Left kidney (tissue), 8 donors: ENCODE results near the gene SLC35D1. TPM values are rescaled to one million over a fixed set of nuclear protein-coding genes. Genes with fewer than 3 reads are reported as not detected.
A peak's percentile ranks its signal among the peaks of the same experiment; 100 is the strongest.
"Not testable (repeated sequence)": the region's sequence is repeated elsewhere in the genome, so short reads cannot be mapped to it uniquely, and the experiment has no call there.

Source experiments
- DNase-seq: peaks from one replicate; pipeline ENCODE4 v3.0.0-alpha.2; 2013
- long read RNA-seq, 8 donors: transcript quantifications; one replicate each; lab custom pipeline, GENCODE V29; 2026
- polyA plus RNA-seq: library from polyadenylated mRNA; unstranded; fragments of 120-200 nt; gene quantifications from one replicate; pipeline ENCODE4 v1.2.1, GENCODE V29; 2013; ENCODE audit not compliant: insufficient read length

Gene SLC35D1
- 18.5 TPM for polyA plus RNA-seq
- long read RNA-seq, donor 1, full-length matches to known transcripts, result 6 of 6 reads
- long read RNA-seq, donor 1, partial matches to known transcripts, result 0 of 6 reads
- long read RNA-seq, donor 1, other reads (novel, unspliced or antisense), result 0 of 6 reads
- long read RNA-seq, donor 2, full-length matches to known transcripts, result 3 of 3 reads
- long read RNA-seq, donor 2, partial matches to known transcripts, result 0 of 3 reads
- long read RNA-seq, donor 2, other reads (novel, unspliced or antisense), result 0 of 3 reads
- long read RNA-seq, donor 3, full-length matches to known transcripts, result 2 of 2 reads
- long read RNA-seq, donor 3, partial matches to known transcripts, result 0 of 2 reads
- long read RNA-seq, donor 3, other reads (novel, unspliced or antisense), result 0 of 2 reads
- long read RNA-seq, donor 4, result 0 reads
- long read RNA-seq, donor 5, full-length matches to known transcripts, result 2 of 9 reads
- long read RNA-seq, donor 5, partial matches to known transcripts, result 7 of 9 reads
- long read RNA-seq, donor 5, other reads (novel, unspliced or antisense), result 0 of 9 reads
- long read RNA-seq, donor 6, full-length matches to known transcripts, result 2 of 2 reads
- long read RNA-seq, donor 6, partial matches to known transcripts, result 0 of 2 reads
- long read RNA-seq, donor 6, other reads (novel, unspliced or antisense), result 0 of 2 reads
- long read RNA-seq, donor 7, full-length matches to known transcripts, result 1 of 1 reads
- long read RNA-seq, donor 7, partial matches to known transcripts, result 0 of 1 reads
- long read RNA-seq, donor 7, other reads (novel, unspliced or antisense), result 0 of 1 reads
- long read RNA-seq, donor 8, full-length matches to known transcripts, result 3 of 3 reads
- long read RNA-seq, donor 8, partial matches to known transcripts, result 0 of 3 reads
- long read RNA-seq, donor 8, other reads (novel, unspliced or antisense), result 0 of 3 reads

DNA sequence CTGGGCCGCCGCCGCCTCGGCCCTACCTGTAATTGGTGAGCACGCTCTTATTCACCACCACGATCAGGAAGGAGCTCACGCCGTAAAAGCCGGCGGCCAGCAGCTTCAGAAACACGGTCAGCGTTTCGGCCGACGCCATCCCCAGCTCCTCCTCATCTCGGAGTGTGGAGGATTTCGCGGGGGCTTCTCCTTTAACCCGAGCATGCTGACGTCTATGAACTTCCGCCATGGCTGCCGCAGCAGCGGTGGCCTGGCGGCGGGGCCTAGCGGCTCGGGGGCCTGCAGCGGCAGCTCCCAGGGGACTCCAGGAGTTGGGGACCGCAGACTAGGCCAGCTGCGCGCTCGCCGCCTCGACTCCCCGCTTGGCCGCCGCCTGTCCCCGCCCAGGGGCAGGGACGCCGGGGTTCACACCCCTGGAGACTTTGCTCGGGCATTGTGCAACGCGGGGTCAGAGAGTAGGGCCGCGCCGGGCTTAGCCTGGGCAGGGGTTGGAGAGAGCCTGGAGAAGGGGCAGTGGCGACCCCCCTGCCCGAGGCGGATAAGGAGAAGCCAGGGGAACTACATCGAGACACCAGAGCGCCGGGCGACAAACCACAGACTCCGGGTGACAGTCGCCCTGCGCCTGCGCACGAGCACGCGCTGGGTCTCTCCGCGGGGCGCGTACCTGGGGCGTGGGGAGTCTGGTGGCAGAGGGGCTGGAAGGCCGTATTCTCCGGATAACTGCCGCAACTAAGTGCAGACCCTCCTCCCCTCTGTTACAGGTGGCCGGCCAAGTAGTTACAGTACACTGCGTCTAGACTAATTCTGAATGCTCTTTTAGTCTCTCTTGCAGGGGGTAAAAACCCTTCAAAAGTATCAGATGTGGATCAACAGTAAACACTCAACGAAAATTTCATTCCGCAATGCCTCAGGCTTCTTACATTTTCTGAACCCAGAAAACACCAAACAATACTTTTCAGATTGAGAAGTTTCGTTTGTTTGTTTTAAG, at the start of gene SLC35D1:
SLC35D1 (minus strand) TSS at position 364 of the 988 bp plus-strand sequence; CDS start at position 229, 135 bp downstream.
- peak; percentile 85 for DNase-seq

DNA sequence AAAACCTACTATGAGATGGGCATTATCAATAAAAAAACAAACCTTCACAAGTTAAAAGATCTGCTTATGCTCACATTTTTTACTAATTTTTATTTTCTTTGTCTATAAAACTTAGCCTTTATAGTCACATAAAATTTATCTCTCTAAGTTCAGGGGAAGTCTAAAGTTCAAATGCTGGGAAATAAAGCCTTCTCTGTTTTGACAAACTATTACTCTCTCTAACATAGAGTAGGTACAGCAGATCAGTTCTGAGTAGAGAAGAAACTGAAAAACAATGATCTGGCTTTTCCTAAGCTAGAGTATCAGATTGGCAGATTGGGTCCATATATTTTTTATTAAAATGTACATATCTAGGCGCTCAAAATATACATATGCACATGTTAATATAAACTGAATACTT, 49.6 kb upstream of the SLC35D1 start:
- DNase-seq, result no peak

DNA sequence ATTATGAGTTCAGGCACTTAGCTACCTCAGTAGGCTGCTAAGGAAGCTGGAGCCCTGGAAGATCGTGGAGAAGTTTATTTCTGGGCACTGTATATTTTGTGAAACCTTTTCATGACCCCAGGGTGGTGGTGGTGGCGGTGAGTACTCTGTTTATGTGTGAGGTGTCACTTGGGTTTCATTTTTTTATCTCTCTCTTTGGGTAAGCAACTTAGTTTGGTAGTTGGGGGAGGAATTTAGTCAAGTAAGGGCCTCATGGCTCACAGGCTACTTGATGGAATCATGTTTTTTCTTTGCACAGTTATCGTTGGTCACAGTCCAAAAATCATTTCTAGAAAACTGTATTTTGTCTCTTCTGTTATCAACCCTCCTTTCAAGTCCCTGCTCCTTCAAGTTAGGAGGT, 46.9 kb upstream of the SLC35D1 start:
- DNase-seq, result no peak

DNA sequence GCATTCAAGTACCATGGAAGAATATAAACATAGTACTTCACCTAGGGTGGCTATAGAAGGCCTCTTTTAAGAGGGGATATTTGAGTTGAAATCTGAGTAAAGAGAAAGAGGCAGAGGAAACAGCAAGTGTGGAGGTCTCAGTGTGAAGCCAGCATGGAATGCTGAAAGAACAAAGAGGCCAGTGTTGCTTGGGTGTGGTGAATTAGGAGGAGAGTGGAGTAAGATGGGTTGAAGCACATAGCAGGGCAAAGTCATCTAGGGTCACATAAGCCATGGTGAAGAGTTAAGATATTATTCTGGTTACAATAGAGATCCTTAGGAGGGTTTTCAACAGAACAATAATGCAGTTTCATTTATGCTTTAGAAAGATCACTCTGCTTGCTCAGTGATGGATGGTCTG, 43.4 kb upstream of the SLC35D1 start:
- no peak for DNase-seq

DNA sequence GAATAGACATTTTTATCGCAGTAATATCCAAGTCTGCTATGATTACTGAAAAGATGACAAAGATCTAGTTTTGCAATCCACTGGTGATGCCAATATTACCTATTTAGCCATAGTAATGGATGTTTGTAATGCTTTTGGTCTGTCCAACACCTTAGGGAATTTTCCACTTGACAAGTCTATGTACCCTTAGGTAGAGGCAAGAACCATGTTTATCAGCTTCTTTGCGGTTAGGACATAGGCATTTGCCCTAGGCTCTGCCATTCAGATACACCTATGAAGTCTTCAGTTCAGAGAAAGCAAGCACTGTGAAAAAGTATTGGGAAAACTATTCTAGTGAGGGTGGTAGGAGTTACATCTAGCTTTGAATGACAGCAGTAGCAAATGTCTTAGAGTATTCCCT, 40.2 kb upstream of the SLC35D1 start:
- DNase-seq, result no peak

DNA sequence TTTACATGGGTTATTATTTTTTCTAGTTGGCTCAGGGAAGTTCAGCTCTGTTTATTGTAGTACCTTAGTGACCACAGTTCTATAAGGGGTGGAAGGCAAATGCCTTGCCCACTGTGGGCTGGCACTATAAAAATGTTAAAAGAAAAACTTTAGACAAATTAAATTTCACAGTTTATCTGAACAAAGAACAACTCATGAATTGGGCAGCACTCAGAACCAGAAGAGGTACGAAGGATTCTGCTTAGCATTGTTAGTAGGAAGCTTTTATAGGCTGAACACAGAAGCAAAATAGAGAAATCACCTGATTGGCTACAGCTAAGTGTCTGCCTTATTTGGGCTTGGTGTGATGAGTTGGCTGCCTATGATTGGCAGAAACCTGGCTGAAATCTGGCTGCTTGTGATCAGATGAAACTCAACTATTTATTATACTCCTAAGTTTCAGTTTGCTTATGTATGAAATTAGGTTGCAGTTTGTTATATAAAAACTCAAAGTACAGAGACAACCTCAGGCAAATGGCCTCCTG, 35.8 kb upstream of the SLC35D1 start:
- DNase-seq, result no peak

DNA sequence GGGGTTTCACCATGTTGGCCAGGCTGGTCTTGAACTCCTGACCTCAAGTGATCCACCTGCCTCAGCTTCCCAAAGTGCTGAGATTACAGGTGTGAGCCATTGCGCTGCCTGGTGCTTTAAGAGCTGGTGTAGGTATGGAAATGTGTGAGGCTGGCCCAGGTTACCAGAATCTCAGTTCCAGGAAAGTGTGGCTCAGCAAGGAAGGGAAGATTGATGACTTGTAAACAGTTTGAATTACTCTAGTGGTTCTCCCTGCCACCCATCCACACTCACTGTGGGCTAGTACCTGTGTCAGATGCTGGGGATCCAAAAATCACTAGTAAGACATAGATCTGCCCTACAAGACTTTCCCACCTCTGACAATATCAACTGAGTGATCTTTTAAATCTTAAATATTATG, 34.5 kb upstream of the SLC35D1 start:
- no peak for DNase-seq

DNA sequence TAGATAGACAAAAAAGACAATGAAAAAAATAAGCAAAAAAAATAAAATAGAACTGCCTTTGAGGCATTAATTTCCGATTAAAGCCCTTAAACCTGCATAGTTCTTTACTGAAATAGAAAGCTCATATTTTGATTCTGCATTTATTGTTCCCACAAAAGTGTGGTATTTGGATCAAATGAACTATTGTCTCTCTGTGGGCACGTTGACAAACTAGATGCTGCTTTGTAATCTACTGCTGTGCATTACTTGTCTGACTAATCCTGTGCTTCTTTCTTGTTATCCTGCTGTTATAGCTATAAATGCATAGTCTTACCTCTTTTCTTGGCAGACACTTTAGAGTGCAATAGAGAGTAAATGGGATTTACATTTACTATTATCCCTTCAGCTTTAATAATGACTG, 31.4 kb upstream of the SLC35D1 start:
- DNase-seq, result no peak

DNA sequence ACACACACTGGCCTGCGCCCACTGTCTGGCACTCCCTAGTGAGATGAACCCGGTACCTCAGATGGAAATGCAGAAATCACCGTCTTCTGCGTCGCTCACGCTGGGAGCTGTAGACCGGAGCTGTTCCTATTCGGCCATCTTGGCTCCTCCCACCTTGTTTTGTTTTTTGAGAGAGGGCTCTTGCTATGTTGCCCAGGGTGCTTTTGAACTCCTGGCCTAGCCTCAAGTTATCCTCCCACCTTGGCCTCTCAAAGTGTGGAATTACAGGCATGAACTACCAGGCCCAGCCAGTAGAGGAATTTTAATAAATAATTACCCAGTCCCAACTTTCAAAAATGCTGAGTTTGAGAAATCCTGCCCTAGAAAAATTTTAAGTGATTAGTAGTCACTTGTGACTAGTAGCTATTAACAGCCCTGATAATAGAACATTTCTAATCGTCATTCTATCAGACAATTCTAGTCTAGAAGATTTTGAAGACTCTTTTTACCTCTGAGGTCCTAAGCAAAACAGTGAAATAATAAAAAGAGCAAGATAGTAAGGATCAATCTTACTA, 30.9 kb upstream of the SLC35D1 start:
- DNase-seq, result no peak

DNA sequence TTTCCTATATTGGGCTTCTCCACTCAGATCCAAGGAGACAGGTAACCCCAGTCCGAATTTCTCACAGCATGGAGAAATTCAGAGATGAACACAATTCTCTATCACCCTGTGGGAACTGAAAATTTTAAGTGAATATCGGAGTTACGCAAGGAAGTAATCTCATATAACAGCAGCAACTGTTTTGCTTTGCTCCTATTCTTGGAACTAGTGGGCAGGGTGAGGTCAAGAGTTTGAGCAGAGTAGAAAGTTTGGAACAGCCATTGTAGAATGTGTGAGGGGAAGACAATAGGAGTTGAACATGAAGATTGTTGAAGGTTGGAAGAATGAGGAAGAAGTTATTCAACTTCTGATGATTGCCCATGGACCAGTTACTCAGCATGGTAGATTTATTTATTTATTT, 24.3 kb upstream of the SLC35D1 start:
- no peak for DNase-seq

DNA sequence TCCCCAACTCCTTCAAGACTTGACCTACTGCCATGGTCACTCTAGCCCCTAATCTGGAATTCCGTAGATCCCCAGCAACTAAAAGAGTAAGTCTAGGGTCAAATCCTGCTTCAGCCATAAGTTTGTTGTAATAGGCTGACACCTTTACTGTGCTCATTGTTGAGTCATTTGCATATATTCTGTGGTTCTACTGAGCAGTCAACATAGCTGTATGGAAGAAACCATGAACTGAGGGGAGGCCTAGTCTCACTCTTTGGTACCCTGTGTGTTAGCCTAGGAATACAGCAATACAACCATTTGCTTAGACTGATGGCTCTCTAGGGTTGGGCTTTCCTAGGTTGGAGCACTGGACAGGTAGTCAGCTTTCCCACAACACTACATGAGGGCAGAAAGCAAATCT, 23.6 kb upstream of the SLC35D1 start:
- no peak for DNase-seq

DNA sequence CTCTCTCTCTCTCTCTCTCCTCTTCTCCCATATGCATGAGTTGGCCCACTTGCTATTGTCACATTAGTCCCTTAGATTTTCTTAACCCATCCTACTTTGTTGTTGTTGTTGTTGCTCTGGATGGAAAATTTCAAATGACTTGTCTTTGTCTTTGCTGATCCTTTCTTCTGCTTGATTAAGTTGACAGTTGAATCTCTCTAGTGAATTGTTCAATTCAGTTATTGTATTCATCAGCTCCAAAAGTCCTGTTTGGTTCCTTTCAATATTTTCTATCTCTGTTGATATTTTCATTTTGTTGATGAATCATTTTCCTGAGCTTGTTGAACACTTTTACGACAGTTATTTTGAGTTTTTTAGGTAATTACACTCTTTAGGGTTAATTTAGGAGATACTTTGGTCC, 18.8 kb upstream of the SLC35D1 start:
- no peak for DNase-seq

DNA sequence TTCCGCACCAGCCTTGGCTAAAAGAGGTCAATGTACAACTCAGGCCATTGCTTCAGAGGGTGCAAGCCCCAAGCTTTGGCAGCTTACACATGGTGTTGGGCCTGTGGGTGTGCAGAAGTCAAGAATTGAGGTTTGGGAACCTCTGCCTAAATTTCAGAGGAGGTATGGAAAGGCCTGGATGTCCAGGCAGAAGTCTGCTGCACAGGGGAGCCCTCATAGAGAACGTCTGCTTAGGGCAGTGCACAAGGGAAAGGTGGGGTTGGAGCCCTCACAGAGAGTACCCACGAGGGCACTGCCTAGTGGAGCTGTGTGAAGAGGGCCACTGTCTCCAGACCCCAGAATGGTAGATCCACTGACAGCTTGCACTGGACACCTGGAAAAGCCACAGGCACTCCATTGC, 13.7 kb upstream of the SLC35D1 start:
- not testable (repeated sequence) for DNase-seq

DNA sequence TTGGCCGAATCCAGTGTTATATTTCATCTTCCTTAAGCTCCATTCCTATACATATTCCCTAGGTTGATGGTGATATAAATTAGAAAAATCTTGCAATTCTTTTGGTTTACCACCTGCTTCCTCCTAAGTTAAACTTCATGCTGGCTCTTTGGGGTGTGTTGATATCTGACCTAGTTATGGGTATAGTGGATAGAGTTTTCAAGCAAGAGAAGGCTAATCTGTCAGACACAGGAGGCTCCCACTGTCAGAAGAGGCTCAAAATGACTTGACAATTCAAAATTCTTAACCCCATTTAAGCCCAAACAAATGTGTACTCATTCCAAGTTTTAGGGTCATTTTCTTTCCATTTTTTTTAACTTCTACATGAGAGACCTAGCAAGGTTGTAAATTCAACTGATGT, 8.5 kb upstream of the SLC35D1 start:
- DNase-seq, result no peak

DNA sequence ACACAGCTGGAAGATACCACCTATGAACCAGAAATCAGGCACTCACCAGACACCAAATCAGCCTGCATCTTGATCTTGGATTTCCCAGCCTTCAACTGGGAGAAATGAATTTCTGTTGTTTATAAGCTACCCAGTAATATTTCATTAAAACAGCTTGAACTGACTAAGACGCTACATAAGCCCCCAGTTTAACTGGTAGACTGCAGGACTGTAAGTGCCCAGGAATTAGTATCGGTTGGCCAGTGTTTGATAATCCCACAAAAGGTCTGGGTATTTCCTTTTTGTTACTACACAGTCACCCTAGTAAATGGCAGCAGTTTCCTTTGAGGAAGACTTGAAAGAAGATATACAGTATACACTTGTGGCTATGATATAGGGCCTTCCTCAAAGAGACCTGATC, 7.3 kb upstream of the SLC35D1 start:
- no peak for DNase-seq

DNA sequence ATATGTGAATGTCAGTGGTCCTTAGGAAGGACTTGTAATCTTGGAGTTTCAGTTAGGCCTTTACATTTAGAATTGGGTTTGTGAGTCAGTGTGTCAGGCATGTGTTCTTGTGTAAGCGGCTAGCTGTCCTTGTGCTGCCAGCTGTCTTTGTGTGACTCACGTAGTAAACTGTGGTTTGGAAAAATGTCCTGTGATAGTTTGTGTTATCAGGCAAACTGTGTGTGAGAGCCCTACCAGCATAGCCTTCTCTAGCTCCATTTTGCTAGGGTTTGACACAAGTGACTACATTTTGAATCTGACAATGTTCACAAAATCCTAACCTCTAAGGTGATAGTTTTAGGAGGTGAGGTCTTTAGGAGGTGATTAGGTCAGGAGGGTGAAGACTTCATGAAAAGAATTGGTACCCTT, 6.9 kb upstream of the SLC35D1 start:
- DNase-seq, result no peak

DNA sequence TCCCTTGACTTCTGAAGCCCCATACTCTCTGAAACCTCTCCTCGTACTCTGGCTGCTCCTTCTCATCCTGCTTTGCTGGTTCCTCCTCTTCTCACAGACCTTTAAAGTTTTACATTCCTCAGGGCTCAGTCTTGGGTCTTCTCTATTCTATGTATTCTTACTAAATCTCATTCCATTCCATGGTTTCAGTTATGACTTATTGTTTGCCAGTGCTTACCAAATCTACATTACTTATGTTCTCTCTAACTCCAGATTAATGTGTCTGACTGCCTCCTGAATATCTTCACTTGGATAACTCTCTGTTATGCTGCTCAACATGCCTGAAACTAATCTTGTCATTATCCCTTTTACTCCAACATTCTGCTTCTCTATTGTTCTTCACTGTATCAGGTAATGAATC, 5.4 kb upstream of the SLC35D1 start:
- DNase-seq, result no peak

DNA sequence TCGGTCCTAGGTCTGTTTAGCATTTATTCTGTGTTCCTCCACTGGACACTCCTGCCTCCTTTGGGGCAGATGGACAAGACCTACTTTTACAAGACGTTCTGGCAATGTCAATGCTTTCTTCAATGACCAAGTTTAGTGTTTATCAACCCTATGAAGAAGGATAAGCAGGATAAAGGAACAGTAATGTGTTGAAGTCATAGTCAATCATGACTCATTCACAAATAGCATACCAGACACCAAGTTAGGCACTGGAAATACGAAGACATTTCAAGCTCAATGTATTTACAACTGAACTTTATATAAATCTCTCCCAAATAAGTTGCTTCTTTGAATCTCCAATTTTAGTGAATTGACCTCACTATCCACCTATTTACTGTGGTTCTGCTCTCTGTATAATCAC, 4.8 kb upstream of the SLC35D1 start:
- DNase-seq, result no peak

DNA sequence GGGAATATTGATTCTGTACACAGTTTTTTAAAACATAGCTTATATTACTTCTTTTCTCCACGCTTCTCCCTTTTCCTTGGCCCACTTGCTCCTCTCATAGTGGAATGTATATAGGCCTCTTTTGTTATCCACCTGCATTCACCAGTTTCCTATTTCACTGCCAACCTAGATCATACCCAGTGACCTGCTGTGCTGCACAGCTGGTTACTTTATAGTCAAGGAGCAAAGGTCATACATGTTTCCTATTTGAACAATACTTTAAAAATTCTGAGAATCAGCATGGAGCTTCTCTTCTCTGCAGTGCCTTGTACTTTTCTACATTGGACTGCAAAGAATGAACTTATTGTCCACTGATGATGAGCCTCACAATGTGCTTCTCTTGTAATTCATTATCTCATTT, 4.3 kb upstream of the SLC35D1 start:
- no peak for DNase-seq

DNA sequence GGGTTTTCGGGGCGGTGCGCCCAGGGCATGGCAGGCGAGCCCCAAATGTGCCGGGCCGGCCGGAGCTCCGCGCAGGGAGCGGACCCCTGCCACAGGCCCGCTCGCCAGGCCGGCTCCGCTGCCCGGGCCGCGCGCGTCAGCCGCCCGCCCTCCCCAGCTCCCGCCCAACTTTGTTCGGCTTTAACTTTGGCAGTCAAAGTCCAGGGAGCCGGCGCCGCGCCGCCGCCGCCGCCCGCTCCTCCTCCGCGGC, 488 bp downstream of the SLC35D1 start:
- DNase-seq, result no peak

DNA sequence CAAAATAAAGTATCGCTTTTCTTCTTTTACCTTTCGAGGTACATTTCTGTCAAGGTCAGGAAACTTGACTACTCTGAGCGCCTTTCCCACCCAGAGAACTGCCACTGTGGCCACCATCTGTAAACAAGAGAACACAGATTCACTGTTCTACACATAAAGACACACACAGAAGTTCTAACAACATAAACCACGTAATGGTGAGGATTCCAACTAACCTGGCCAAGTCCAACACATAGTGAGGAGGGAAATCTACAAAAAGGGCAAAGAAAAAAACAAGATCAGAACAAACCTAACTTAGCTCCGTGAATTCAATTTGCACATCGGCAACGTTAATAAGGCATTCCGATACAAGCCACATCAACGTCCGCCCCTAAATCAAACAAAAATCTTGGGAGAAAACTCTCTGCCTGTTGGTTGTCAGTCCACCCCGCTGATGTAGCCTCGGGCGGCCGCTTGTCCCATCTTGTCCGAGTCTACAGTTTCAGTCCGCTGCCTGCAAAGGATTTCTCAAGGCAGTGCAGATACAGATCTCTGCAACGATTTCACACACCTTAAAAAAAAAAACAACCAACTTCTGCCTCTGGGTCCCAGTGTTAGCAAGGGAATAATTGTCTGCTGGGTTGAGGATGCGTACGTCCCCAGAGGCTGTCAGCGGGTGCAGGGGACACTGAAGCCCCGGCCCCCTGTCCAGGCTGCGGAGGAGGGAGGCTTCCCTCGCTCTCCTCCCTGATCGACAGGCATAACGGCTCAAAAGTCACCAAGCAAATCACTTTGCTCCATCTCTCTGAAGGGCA, 1.0 kb downstream of the SLC35D1 start:
- DNase-seq, result peak; percentile 50
